ENCODE results near the gene GOSR1.
A peak's percentile ranks its signal among the peaks of the same experiment; 100 is the strongest.

GOSR1 gene

GRCh38 chr17:30513346-30513745, 36.1 kb downstream of the GOSR1 start (continued):
- TF ChIP-seq ZFP3 (tag by site-specific recombination; IDR thresholded peaks at IDR 0.05; ENCODE audit: low read depth) (no peak), ZNF169 (tag by site-specific recombination; IDR thresholded peaks at IDR 0.05) (no peak), HOXD13 (CRISPR knock-in tag; IDR thresholded peaks at IDR 0.05; ENCODE audit: borderline replicate concordance) (no peak), GLI4 (tag by site-specific recombination; IDR thresholded peaks at IDR 0.05) (no peak)

DNA sequence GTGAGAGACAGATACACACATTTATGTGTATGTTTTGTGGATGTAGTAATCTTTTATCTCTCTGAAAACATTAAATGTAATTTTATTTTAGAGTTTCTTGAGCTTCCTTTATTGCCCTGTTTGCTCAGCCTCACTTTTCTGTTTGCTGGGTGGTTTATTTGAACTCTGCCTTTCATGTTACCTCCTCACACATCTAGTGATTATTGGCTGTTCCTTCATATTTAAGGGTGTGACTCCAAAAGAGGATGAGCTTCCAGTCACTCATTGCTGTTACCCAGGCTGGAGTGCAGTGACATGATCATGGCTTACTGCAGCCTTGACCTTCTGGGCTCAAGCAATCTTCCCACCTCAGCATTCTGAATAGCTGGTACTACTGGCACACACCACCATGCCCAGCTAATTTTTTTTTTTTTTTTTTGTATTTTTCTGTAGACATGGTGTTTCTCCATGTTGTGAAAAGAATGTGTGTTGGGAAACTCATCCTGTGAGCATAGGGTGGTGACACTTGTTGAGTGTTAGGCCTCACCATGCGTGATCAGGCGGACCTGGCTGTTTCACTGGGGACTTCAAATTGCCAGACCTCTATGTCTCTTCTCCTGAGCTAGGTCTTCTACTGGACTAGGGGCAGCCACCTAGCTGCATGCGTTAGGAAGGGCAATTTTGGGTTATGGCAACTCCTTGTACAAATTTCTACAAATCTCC, 37.8 kb downstream of the GOSR1 start:
- Histone ChIP-seq H3K4me3 (ENCODE audit: low read depth, low read length) (no peak overlapping the region), H3K9me3 (ENCODE audit: control insufficient read depth, insufficient read depth, low read depth, low read length) (no peaks in the 10 kb centered on the region), H3K27ac (ENCODE audit: extremely low read depth, low read depth, low read length) (no peak overlapping the region), H3K36me3 (ENCODE audit: control insufficient read depth in 2 of 2, insufficient read depth in 1 of 2, low read length in 2 of 2) (peaks cover 39 to 58% of the 10 kb centered on the region in 2 experiments), H3K4me1 (ENCODE audit: control insufficient read depth, insufficient read depth, low read length) (no peaks in the 10 kb centered on the region)
- TF ChIP-seq ZNF433 (tag by site-specific recombination; IDR thresholded peaks at IDR 0.05; ENCODE audit: low read depth) = no peak
- TF ChIP-seq SALL2 (tag by site-specific recombination; IDR thresholded peaks at IDR 0.05; ENCODE audit: borderline replicate concordance) = no peak
- TF ChIP-seq SCRT1 (tag by site-specific recombination; IDR thresholded peaks at IDR 0.05; ENCODE audit: borderline replicate concordance) = peak; percentile 59; the same call in 1 of the 2 replicates
- TF ChIP-seq SCRT2 (tag by site-specific recombination; IDR thresholded peaks at IDR 0.05) = peak; percentile 79
- ChIA-PET CTCF (interaction anchor here (0.6 to 1.4 kb wide), 5 partner anchors 13 to 210 kb away, joined by 3 to 5 read pairs (median 3); no protein-coding TSS in a partner anchor), POLR2A (no interaction called here)

DNA sequence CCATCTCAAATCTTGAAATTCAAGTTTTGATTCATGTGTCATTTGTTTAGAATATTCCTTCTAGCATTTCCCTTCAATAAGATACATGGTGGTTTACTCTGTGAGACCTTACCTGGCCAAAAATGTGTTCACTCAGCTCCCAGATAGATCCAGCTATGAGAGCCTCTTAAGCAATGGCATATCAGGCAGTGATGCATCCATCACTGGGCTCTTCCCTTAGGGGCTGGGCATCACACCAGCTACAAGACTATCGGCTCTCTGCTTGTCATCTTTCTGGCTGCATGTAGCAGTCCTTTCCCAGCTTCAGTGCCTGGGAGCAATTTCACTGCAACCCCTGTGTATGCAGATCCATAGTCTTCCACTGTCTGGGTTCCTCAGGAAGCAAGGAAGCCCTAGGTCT, 40.6 kb downstream of the GOSR1 start:
- POLR2A ChIA-PET = no interaction called here
- no peaks in the 10 kb centered on the region for H3K4me1 ChIP-seq (ENCODE audit: control insufficient read depth, insufficient read depth, low read length)
- no peaks in the 10 kb centered on the region for H3K9me3 ChIP-seq (ENCODE audit: control insufficient read depth, insufficient read depth, low read depth, low read length)
- TF ChIP-seq ZNF768 (tag by site-specific recombination; IDR thresholded peaks at IDR 0.05) (no peak), ZBTB17 (tag by site-specific recombination; IDR thresholded peaks at IDR 0.05) (0 out of 2 replicates have a peak, but pooled peaks have one; percentile 17)
- peaks cover 54 to 74% of the 10 kb centered on the region in 2 experiments for H3K36me3 ChIP-seq (ENCODE audit: control insufficient read depth in 2 of 2, insufficient read depth in 1 of 2, low read length in 2 of 2)
- CTCF ChIA-PET = no interaction called here
- no peak overlapping the region for H3K27ac ChIP-seq (ENCODE audit: extremely low read depth, low read depth, low read length)
- no peak overlapping the region for H3K4me3 ChIP-seq (ENCODE audit: low read depth, low read length)

GRCh38 chr17:30519166-30519565, 42.0 kb downstream of the GOSR1 start:
- no peaks in the 10 kb centered on the region for H3K9me3 ChIP-seq (ENCODE audit: control insufficient read depth, insufficient read depth, low read depth, low read length)
- no peak overlapping the region for H3K27ac ChIP-seq (ENCODE audit: extremely low read depth, low read depth, low read length)
- ChIA-PET POLR2A (no interaction called here), CTCF (interaction anchor here (0.6 kb wide), 4 partner anchors 10 to 551 kb away, joined by 3 read pairs; no protein-coding TSS in a partner anchor)
- peaks cover 46 to 64% of the 10 kb centered on the region in 2 experiments for H3K36me3 ChIP-seq (ENCODE audit: control insufficient read depth in 2 of 2, insufficient read depth in 1 of 2, low read length in 2 of 2)
- no peak overlapping the region for H3K4me3 ChIP-seq (ENCODE audit: low read depth, low read length)
- no peaks in the 10 kb centered on the region for H3K4me1 ChIP-seq (ENCODE audit: control insufficient read depth, insufficient read depth, low read length)
- TF ChIP-seq ZNF138 (tag by site-specific recombination; IDR thresholded peaks at IDR 0.05; ENCODE audit: borderline replicate concordance) (no peak), ZNF843 (tag by site-specific recombination; IDR thresholded peaks at IDR 0.05) (no peak), ATF2 (tag by site-specific recombination; IDR thresholded peaks at IDR 0.05; ENCODE audit: low read depth) (no peak), GLIS1 (tag by site-specific recombination; IDR thresholded peaks at IDR 0.05) (no peak), ZNF184 (tag by site-specific recombination; IDR thresholded peaks at IDR 0.05) (no peak), ZNF658 (tag by site-specific recombination; IDR thresholded peaks at IDR 0.05) (no peak), OVOL3 (tag by site-specific recombination; IDR thresholded peaks at IDR 0.05) (no peak), ZNF433 (tag by site-specific recombination; IDR thresholded peaks at IDR 0.05; ENCODE audit: low read depth) (no peak), ZNF791 (tag by site-specific recombination; IDR thresholded peaks at IDR 0.05) (no peak), ZNF610 (tag by site-specific recombination; IDR thresholded peaks at IDR 0.05; ENCODE audit: borderline replicate concordance) (no peak)
- TF ChIP-seq, protein P1, sequence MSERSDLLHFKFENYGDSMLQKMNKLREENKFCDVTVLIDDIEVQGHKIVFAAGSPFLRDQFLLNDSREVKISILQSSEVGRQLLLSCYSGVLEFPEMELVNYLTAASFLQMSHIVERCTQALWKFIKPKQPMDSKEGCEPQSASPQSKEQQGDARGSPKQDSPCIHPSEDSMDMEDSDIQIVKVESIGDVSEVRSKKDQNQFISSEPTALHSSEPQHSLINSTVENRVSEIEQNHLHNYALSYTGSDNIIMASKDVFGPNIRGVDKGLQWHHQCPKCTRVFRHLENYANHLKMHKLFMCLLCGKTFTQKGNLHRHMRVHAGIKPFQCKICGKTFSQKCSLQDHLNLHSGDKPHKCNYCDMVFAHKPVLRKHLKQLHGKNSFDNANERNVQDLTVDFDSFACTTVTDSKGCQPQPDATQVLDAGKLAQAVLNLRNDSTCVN (tag by site-specific recombination; optimal IDR thresholded peaks at IDR 0.05) = no peak

Data from HEK293 (cell line).